Fibroblast of skin of right quadriceps (primary cell): Measurements from ENCODE around the gene TM4SF18.

ENCODE experiments used
- DNase-seq: peaks from one replicate; pipeline ENCODE4 v3.0.0-alpha.2; 2013

TM4SF18 gene

GRCh38 chr3:149324332-149324731 is 9.1 kb downstream of the TM4SF18 start:
- no peak for DNase-seq

- DNase-seq = no peak
Measured at GRCh38 chr3:149321640-149322039, 11.8 kb downstream of the TM4SF18 start.

- DNase-seq = no peak
Measured at GRCh38 chr3:149321136-149321535, 12.3 kb downstream of the TM4SF18 start.

- DNase-seq = no peak
Measured at GRCh38 chr3:149319750-149320149, 13.7 kb downstream of the TM4SF18 start.

GRCh38 chr3:149317072-149317471 is 16.4 kb downstream of the TM4SF18 start:
- DNase-seq = no peak

GRCh38 chr3:149316437-149316836 is 17.0 kb downstream of the TM4SF18 start:
- DNase-seq = peak; percentile 33

- DNase-seq = no peak
Measured at GRCh38 chr3:149315694-149316093, 17.7 kb downstream of the TM4SF18 start.

GRCh38 chr3:149314807-149315578 is 18.4 kb downstream of the TM4SF18 start:
- peak; percentile 89 for DNase-seq

GRCh38 chr3:149313542-149313941 is 19.9 kb downstream of the TM4SF18 start:
- no peak for DNase-seq

GRCh38 chr3:149310796-149311534 is 22.5 kb downstream of the TM4SF18 start:
- no peak for DNase-seq

GRCh38 chr3:149307435-149307783 is 26.0 kb downstream of the TM4SF18 start:
- DNase-seq = no peak

GRCh38 chr3:149306751-149307434 is 26.5 kb downstream of the TM4SF18 start:
- DNase-seq = no peak

- DNase-seq = no peak
Measured at GRCh38 chr3:149305376-149305775, 28.1 kb downstream of the TM4SF18 start.

GRCh38 chr3:149299938-149300801 is 33.3 kb downstream of the TM4SF18 start:
- DNase-seq = peak; percentile 93

- no peak for DNase-seq
Measured at GRCh38 chr3:149296972-149297371, 36.5 kb downstream of the TM4SF18 start.

- DNase-seq = no peak
Measured at GRCh38 chr3:149292666-149293065, 40.8 kb downstream of the TM4SF18 start.

- DNase-seq = no peak
Measured at GRCh38 chr3:149291178-149291577, 42.3 kb downstream of the TM4SF18 start.

GRCh38 chr3:149288655-149289054 is 44.8 kb downstream of the TM4SF18 start:
- no peak for DNase-seq

- no peak for DNase-seq
Measured at GRCh38 chr3:149284034-149284433, 49.4 kb downstream of the TM4SF18 start.

GRCh38 chr3:149283401-149283800 is 50.0 kb downstream of the TM4SF18 start:
- no peak for DNase-seq

- no peak for DNase-seq
Measured at GRCh38 chr3:149282836-149283235, 50.6 kb downstream of the TM4SF18 start.

GRCh38 chr3:149282322-149282721 is 51.1 kb downstream of the TM4SF18 start:
- DNase-seq = no peak
